ENCODE measurements around the gene DNAL4. TPM values are rescaled to one million over a fixed set of nuclear protein-coding genes. Genes with fewer than 3 reads are reported as not detected.

The DNAL4 gene
- polyA plus RNA-seq, 3 donors = 8.9 to 9.3 (median 9.0) TPM

DNA sequence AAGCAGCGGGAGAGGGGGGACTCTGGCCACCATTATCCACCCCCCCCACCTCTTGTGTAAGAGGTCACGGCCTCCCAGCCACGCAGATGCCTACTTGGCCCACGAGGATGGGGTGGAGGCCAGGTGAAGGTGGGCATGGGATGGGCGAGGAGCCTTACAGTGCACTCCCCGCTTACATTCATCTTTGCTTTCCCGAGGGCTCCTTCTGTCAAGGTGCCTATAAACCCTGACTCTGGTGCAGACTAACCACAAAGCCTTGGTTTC is 36.8 kb upstream of the DNAL4 start:
- H3K79me2 ChIP-seq (ENCODE audit: insufficient read depth, low read length) = no peaks in the 10 kb centered on the region
- H3K9me3 ChIP-seq (replicated peaks in 1 of 2; ENCODE audit: control insufficient read depth in 1 of 2, insufficient read depth in 1 of 2, low read length in 2 of 2) = peaks cover 0 to 5% of the 10 kb centered on the region in 2 donors
- peaks cover 3 to 14% (median 3%) of the 10 kb centered on the region in 3 donors for H3K27me3 Mint-ChIP-seq (ENCODE audit: low read depth in 3 of 3)
- H3K9ac ChIP-seq (ENCODE audit: insufficient read depth, low read length, poor library complexity, severe bottlenecking) = no peak overlapping the region
- intact Hi-C loops (cut with micrococcal nuclease) = no loop called here
- H3K4me2 ChIP-seq (replicated peaks; ENCODE audit: extremely low read depth, low read length, poor library complexity, severe bottlenecking) = no peak overlapping the region
- no peaks in the 10 kb centered on the region for H3K27me3 ChIP-seq (ENCODE audit: control insufficient read depth in 2 of 2, insufficient read depth in 2 of 2, low read length in 2 of 2)
- H3K9me3 Mint-ChIP-seq = peaks cover 0 to 2% (median 0%) of the 10 kb centered on the region in 7 donors
- peaks cover 5% of the 10 kb centered on the region for H3K4me1 Mint-ChIP-seq
- no peak overlapping the region for H3K4me3 Mint-ChIP-seq
- TF ChIP-seq, protein P1, sequence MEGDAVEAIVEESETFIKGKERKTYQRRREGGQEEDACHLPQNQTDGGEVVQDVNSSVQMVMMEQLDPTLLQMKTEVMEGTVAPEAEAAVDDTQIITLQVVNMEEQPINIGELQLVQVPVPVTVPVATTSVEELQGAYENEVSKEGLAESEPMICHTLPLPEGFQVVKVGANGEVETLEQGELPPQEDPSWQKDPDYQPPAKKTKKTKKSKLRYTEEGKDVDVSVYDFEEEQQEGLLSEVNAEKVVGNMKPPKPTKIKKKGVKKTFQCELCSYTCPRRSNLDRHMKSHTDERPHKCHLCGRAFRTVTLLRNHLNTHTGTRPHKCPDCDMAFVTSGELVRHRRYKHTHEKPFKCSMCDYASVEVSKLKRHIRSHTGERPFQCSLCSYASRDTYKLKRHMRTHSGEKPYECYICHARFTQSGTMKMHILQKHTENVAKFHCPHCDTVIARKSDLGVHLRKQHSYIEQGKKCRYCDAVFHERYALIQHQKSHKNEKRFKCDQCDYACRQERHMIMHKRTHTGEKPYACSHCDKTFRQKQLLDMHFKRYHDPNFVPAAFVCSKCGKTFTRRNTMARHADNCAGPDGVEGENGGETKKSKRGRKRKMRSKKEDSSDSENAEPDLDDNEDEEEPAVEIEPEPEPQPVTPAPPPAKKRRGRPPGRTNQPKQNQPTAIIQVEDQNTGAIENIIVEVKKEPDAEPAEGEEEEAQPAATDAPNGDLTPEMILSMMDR (IDR thresholded peaks at IDR 0.05) = no peak
- H2AFZ ChIP-seq (ENCODE audit: insufficient read depth, low read depth, low read length, poor library complexity, severe bottlenecking) = no peak overlapping the region
- no peak for DNase-seq
- H3K4me1 ChIP-seq (ENCODE audit: control insufficient read depth in 1 of 2, insufficient read depth in 2 of 2, low read length in 2 of 2) = peaks cover 0 to 10% of the 10 kb centered on the region in 2 donors
- WGBS (ENCODE audit: insufficient coverage) = 97% methylated on average over 3 of the region's 7 CpGs
- H3K4me3 ChIP-seq (replicated peaks in 1 of 3; ENCODE audit: low read depth in 2 of 3, low read length in 3 of 3) = no peak overlapping the region
- no peak overlapping the region for H3K27ac Mint-ChIP-seq
- H4K20me1 ChIP-seq (ENCODE audit: insufficient read depth, low read length) = no peaks in the 10 kb centered on the region
- no peak overlapping the region for H3K27ac ChIP-seq (ENCODE audit: low read depth in 1 of 2, low read length in 2 of 2)
- no peaks in the 10 kb centered on the region for H3K36me3 ChIP-seq (replicated peaks in 1 of 2; ENCODE audit: control insufficient read depth in 1 of 2, insufficient read depth in 2 of 2, low read length in 2 of 2)
- no peaks in the 10 kb centered on the region for H3K36me3 Mint-ChIP-seq

DNA sequence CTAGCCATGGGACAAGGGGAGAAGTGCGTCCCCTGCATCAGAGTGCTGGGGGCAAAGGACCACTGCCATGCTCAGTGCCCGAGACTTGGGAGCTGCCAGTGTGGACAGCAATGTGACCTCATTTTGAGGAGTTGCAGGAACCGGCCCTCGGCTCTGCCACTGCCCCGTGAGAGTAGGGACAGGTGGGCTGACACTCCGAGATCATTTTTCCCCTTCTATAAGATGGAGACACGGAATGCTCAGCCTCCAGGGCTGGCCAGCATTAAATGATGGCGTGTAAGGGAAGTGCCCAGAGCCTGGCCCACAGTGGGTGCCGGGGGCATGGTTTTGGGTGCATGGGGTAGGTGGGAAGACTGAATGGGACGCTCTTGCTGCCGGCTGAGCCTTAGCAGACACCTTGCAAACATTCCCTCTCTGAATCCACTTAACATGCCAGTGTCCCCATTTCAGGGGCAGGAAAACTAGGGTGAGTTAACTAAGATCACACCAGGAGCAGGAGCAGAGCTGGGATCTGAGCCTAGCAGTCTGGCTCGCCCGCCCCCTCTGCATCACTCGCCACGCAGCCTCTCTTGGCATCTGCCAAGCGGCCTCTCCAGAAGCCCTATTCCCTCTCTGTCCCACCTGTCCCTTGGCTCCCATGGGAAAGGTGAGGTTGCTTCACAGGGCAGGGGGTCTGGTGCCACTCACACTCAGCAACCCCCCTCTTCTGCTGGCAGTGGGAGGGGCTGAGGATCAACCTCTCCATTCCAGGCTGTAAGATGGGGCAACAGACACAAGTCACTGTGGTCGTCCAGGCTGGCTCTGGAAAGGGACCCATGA is 36.3 kb upstream of the DNAL4 start:
- peaks cover 0 to 2% (median 0%) of the 10 kb centered on the region in 7 donors for H3K9me3 Mint-ChIP-seq
- no peaks in the 10 kb centered on the region for H3K36me3 ChIP-seq (replicated peaks in 1 of 2; ENCODE audit: control insufficient read depth in 1 of 2, insufficient read depth in 2 of 2, low read length in 2 of 2)
- intact Hi-C loops (cut with micrococcal nuclease) = no loop called here
- no peak for DNase-seq
- H3K9ac ChIP-seq (ENCODE audit: insufficient read depth, low read length, poor library complexity, severe bottlenecking) = no peak overlapping the region
- H3K4me3 Mint-ChIP-seq = no peak overlapping the region
- no peak overlapping the region for H3K4me2 ChIP-seq (replicated peaks; ENCODE audit: extremely low read depth, low read length, poor library complexity, severe bottlenecking)
- 90% methylated on average over 5 of the region's 17 CpGs for WGBS (ENCODE audit: insufficient coverage)
- H3K36me3 Mint-ChIP-seq = no peaks in the 10 kb centered on the region
- no peak overlapping the region for H3K4me3 ChIP-seq (replicated peaks in 1 of 3; ENCODE audit: low read depth in 2 of 3, low read length in 3 of 3)
- no peaks in the 10 kb centered on the region for H4K20me1 ChIP-seq (ENCODE audit: insufficient read depth, low read length)
- H3K9me3 ChIP-seq (replicated peaks in 1 of 2; ENCODE audit: control insufficient read depth in 1 of 2, insufficient read depth in 1 of 2, low read length in 2 of 2) = peaks cover 0 to 5% of the 10 kb centered on the region in 2 donors
- TF ChIP-seq, protein P1 (IDR thresholded peaks at IDR 0.05) = no peak
- no peak overlapping the region for H2AFZ ChIP-seq (ENCODE audit: insufficient read depth, low read depth, low read length, poor library complexity, severe bottlenecking)
- H3K27me3 ChIP-seq (ENCODE audit: control insufficient read depth in 2 of 2, insufficient read depth in 2 of 2, low read length in 2 of 2) = no peaks in the 10 kb centered on the region
- H3K79me2 ChIP-seq (ENCODE audit: insufficient read depth, low read length) = no peaks in the 10 kb centered on the region
- no peak overlapping the region for H3K27ac Mint-ChIP-seq
- no peak overlapping the region for H3K27ac ChIP-seq (ENCODE audit: low read depth in 1 of 2, low read length in 2 of 2)
- peaks cover 3 to 11% (median 3%) of the 10 kb centered on the region in 3 donors for H3K27me3 Mint-ChIP-seq (ENCODE audit: low read depth in 3 of 3)
- peaks cover 5% of the 10 kb centered on the region for H3K4me1 Mint-ChIP-seq
- peaks cover 0 to 10% of the 10 kb centered on the region in 2 donors for H3K4me1 ChIP-seq (ENCODE audit: control insufficient read depth in 1 of 2, insufficient read depth in 2 of 2, low read length in 2 of 2)
